NCI-H510A treated with DMSO at 0.1 percent for 48 hours (cell line): Measurements from ENCODE around the gene LNPK.
"Not testable (repeated sequence)": the region's sequence is repeated elsewhere in the genome, so short reads cannot be mapped to it uniquely, and the experiment has no call there.

Experiments used
- DNase-seq: peaks from one replicate; lab custom pipeline; 2025; lab: John Stamatoyannopoulos, UW

The LNPK gene

GRCh38 chr2:175966839-175967238 lies 35.2 kb downstream of the LNPK start:
- DNase-seq: no peak

- DNase-seq: no peak
Measured at GRCh38 chr2:175965773-175966172, 36.3 kb downstream of the LNPK start.

GRCh38 chr2:175964195-175964594 lies 37.9 kb downstream of the LNPK start:
- no peak for DNase-seq

- not testable (repeated sequence) for DNase-seq
Measured at GRCh38 chr2:175963171-175963570, 38.9 kb downstream of the LNPK start.

- DNase-seq: no peak
Measured at GRCh38 chr2:175957845-175958244, 44.2 kb downstream of the LNPK start.

- DNase-seq: no peak
Measured at GRCh38 chr2:175955136-175955535, 46.9 kb downstream of the LNPK start.

GRCh38 chr2:175950512-175950911 lies 51.6 kb downstream of the LNPK start:
- no peak for DNase-seq

GRCh38 chr2:175948191-175948590 lies 53.9 kb downstream of the LNPK start:
- DNase-seq: no peak

GRCh38 chr2:175947073-175947472 lies 55.0 kb downstream of the LNPK start:
- no peak for DNase-seq

- no peak for DNase-seq
Measured at GRCh38 chr2:175941699-175942098, 60.4 kb downstream of the LNPK start.

- DNase-seq: no peak
Measured at GRCh38 chr2:175937216-175937615, 64.9 kb downstream of the LNPK start.

GRCh38 chr2:175935289-175936181 lies 66.5 kb downstream of the LNPK start:
- DNase-seq: no peak

- no peak for DNase-seq
Measured at GRCh38 chr2:175932675-175933074, 69.4 kb downstream of the LNPK start.

- DNase-seq: no peak
Measured at GRCh38 chr2:175931805-175932204, 70.3 kb downstream of the LNPK start.

GRCh38 chr2:175930504-175930903 lies 71.6 kb downstream of the LNPK start:
- no peak for DNase-seq

- DNase-seq: no peak
Measured at GRCh38 chr2:175929850-175930249, 72.2 kb downstream of the LNPK start.

GRCh38 chr2:175926272-175926671 lies 75.8 kb downstream of the LNPK start:
- DNase-seq: no peak

- no peak for DNase-seq
Measured at GRCh38 chr2:175922160-175922559, 79.9 kb downstream of the LNPK start.

GRCh38 chr2:175918935-175919334 lies 83.1 kb downstream of the LNPK start:
- DNase-seq: no peak

GRCh38 chr2:175914846-175915245 lies 87.2 kb downstream of the LNPK start:
- no peak for DNase-seq

GRCh38 chr2:175913849-175914743 lies 88.0 kb downstream of the LNPK start:
- not testable (repeated sequence) for DNase-seq

- not testable (repeated sequence) for DNase-seq
Measured at GRCh38 chr2:175913267-175913666, 88.8 kb downstream of the LNPK start.

GRCh38 chr2:175904035-175904434 lies 98.0 kb downstream of the LNPK start:
- no peak for DNase-seq
